ENCODE measurements around the gene ZCCHC14.

DNA sequence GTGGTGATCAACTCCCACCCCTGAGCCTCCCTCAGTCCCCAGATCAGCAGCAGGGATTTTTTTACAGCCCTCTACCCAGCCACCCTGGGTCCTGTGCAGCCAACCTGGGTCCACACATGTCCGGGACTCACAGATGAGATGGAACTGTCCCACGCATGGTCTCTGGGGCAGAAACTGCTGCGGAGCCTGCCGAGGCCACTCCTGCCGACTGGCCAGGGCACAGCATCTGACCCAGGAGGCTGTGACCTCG lies 48.0 kb upstream of the ZCCHC14 start:
- TF ChIP-seq GABPA (IDR thresholded peaks at IDR 0.05; ENCODE audit: low read depth) (no peak), POLR2AphosphoS5 (IDR thresholded peaks at IDR 0.05; ENCODE audit: low read depth) (no peak)
- TF ChIP-seq, protein P1, sequence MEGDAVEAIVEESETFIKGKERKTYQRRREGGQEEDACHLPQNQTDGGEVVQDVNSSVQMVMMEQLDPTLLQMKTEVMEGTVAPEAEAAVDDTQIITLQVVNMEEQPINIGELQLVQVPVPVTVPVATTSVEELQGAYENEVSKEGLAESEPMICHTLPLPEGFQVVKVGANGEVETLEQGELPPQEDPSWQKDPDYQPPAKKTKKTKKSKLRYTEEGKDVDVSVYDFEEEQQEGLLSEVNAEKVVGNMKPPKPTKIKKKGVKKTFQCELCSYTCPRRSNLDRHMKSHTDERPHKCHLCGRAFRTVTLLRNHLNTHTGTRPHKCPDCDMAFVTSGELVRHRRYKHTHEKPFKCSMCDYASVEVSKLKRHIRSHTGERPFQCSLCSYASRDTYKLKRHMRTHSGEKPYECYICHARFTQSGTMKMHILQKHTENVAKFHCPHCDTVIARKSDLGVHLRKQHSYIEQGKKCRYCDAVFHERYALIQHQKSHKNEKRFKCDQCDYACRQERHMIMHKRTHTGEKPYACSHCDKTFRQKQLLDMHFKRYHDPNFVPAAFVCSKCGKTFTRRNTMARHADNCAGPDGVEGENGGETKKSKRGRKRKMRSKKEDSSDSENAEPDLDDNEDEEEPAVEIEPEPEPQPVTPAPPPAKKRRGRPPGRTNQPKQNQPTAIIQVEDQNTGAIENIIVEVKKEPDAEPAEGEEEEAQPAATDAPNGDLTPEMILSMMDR (IDR thresholded peaks at IDR 0.05; ENCODE audit: insufficient read depth, low read length), result no peak
- TF ChIP-seq, protein P2, sequence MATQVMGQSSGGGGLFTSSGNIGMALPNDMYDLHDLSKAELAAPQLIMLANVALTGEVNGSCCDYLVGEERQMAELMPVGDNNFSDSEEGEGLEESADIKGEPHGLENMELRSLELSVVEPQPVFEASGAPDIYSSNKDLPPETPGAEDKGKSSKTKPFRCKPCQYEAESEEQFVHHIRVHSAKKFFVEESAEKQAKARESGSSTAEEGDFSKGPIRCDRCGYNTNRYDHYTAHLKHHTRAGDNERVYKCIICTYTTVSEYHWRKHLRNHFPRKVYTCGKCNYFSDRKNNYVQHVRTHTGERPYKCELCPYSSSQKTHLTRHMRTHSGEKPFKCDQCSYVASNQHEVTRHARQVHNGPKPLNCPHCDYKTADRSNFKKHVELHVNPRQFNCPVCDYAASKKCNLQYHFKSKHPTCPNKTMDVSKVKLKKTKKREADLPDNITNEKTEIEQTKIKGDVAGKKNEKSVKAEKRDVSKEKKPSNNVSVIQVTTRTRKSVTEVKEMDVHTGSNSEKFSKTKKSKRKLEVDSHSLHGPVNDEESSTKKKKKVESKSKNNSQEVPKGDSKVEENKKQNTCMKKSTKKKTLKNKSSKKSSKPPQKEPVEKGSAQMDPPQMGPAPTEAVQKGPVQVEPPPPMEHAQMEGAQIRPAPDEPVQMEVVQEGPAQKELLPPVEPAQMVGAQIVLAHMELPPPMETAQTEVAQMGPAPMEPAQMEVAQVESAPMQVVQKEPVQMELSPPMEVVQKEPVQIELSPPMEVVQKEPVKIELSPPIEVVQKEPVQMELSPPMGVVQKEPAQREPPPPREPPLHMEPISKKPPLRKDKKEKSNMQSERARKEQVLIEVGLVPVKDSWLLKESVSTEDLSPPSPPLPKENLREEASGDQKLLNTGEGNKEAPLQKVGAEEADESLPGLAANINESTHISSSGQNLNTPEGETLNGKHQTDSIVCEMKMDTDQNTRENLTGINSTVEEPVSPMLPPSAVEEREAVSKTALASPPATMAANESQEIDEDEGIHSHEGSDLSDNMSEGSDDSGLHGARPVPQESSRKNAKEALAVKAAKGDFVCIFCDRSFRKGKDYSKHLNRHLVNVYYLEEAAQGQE (IDR thresholded peaks at IDR 0.05; ENCODE audit: insufficient replicate concordance, low read depth), result no peak
